Skin epidermis (tissue), 12 donors: ENCODE data around the gene RASSF3.
A peak's percentile ranks its signal among the peaks of the same experiment; 100 is the strongest.

Source experiments
- H3K27ac ChIP-seq, 21 experiments: fragments of 200-600 bp; sonication (generic) in 11 of 21; one replicate each; pipeline ENCODE4 v1.5.0; 2020; ENCODE audit warnings: mild to moderate bottlenecking in 3 of 21, inconsistent platforms in 2 of 21, moderate library complexity in 2 of 21
- H3K4me3 ChIP-seq, 7 experiments: fragments of 200-600 bp; sonication (generic) in 2 of 7; one replicate each; pipeline ENCODE4 v1.5.0; 2020; ENCODE audit warnings: inconsistent platforms in 2 of 7, mild to moderate bottlenecking in 2 of 7, moderate library complexity in 1 of 7

RASSF3 gene

DNA sequence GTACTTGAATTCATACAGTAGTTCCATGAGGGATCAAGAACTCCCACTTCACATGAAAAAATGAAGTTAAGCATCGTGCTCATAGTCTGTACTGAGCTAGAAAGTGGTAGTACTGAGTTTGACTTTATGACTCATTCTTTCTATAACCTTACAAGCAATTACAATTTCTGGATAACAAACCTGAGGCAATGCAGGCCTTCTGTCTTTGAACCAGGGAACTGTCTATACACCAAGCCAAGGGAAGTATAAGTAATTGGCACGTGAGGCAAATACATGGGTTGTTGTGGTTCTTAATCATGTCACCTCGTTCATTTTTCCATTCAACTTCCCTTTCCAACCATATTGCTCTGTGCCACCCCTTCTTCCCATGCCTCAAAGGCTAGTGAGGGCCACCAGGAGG, 132.1 kb downstream of the RASSF3 start:
- H3K4me3 ChIP-seq = no peak overlapping the region
- H3K27ac ChIP-seq = no peak overlapping the region

DNA sequence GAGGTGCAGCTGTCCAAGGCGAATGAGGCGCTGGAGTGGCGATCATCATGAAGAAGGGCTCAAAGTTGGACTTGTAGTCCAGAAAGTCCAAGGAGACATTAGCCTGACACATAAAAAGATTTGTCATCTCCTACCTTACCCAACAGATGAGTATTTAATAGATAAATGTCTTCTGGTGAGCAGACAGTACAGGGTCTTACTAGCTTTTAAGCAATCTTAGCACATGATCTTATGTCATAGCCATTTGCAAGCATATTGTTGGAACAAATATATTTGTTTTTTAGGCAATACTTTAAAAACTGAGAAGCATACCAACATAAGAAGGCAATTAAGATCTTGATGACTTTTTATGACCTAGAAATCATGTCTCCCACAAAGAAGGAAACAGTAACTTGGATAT, 132.9 kb downstream of the RASSF3 start:
- Histone ChIP-seq H3K27ac (no peak overlapping the region), H3K4me3 (no peak overlapping the region)

DNA sequence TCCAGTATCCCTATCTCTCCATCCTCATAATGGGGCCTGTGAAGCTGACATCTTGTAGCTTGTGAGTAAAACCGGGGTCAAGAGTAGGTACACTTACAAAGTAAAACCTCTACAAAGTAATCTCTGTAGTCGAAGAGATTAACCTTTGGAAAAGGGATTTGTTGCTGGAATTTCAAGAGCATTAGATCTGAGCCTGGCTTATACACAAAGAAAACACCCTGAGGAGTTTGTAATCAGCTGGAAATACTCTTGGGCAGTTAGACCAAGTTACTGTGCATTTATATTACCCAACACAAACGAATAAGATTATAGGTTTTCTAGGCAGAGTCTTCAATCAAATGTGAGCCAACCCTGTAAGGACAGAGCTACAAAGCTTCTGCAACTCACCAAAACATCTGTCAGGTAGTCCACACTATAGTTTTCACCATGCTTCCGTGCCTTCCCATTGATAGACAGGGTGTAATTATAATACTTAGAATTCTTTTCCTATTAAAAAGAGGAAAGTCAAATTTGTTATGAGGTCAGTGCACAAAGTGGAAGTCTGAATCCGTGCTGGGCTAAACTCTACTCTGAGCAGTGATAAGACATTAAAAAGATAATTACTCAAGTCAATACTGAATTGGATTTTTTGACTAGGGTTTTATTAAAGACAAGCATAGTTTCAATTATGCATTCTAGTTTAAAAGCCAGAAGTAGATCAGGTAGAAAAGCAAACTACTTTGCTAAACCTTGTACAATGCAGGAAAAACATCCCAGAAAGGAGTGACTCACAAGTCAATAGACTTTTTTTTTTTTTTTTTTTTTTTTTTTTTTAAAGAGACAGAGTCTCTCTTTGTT, 134.3 kb downstream of the RASSF3 start:
- Histone ChIP-seq H3K27ac (peak overlapping the region in 6 of 21 experiments; percentile 21 to 80 (median 46)), H3K4me3 (no peak overlapping the region)

DNA sequence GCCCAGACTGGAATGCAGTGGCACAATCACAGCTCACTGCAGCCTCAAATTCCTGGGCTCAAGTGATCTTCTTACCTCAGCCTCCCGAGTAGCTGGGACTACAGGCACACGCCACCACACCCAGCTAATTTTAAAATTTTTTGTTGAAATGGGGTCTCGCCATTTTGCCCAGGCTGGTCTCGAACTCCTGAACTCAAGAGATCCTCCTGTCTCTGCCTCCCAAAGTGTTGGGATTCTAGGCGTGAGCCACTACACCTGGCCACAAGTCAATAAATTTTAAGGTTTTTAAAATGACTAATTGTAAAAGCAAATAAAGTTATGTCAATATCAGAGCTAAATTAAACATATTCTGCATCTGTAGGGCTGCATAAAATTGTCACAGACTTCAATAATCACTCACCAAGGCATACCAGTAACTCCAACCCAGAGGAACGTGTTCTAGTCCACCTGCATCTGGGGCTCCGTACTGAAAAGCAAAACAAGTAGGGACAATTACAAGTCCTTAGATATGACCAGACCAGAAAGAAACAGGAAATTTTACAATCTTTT, 135.0 kb downstream of the RASSF3 start:
- Histone ChIP-seq H3K4me3 (no peak overlapping the region), H3K27ac (peak overlapping the region in 5 of 21 experiments; percentile 11 to 80 (median 21))

DNA sequence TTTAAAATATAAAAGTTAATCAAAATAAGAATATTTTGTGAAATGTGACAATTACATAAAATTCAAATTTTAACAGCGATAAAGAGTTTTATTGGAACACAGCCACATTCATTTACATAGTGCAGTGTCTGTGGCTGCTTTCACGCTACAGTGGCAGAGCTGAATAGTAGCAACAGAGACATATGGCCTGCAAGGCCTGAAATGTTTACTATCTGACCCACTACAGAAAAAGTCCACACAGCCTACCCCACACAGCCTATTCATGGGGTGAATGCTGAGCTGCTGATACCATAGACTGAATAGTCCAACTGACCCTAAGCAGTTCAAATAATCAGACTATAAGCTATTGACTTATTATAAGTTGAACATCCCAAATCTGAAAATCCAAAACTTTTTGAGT, 135.7 kb downstream of the RASSF3 start:
- H3K4me3 ChIP-seq = no peak overlapping the region
- peak overlapping the region in 5 of 21 experiments; percentile 11 to 80 (median 53) for H3K27ac ChIP-seq

DNA sequence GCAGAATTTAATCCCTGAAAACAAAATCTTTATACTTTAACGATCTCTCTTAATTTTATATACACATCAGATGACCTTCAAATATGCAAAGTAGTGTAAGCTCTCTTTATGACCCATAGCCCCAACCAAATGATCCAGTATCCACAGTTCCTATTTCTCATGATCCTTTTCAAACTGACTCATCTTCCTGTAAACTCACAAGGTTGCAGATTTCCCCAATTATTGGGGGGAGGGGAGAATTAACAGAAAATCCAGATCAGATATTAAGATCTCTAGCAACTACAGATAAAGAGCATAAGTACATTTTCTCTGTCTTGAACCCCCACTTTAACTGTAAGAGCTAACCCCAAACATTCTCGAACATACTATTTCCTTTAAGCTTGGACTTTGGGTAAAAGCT, 136.4 kb downstream of the RASSF3 start:
- Histone ChIP-seq H3K27ac (peak overlapping the region in 9 of 21 experiments; percentile 2 to 80 (median 46)), H3K4me3 (no peak overlapping the region)
